ENCODE data around the gene CCDC91.
A peak's percentile ranks its signal among the peaks of the same experiment; 100 is the strongest.
"Not testable (repeated sequence)": the region's sequence is repeated elsewhere in the genome, so short reads cannot be mapped to it uniquely, and the experiment has no call there.

CCDC91 gene

DNA sequence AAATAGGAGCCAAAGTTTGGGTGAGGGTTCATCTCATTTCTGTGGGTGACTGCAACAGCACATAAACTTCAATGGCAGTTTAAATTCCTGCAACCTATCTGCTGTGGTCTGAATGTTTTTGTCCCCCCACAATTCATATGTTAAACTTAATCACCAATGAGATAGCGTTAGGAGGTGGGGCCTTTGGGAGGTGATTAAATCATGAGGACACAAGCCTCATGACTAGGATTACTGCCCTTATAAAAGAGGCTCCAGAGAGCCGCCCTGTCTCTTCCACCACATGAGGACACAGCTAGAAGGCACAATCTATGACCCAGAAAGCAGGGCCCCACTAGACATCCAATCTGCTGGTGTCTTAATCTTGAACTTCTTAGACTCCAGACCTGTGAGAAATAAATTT lies 3.8 kb upstream of the CCDC91 start:
- DNase-seq = no peak

DNA sequence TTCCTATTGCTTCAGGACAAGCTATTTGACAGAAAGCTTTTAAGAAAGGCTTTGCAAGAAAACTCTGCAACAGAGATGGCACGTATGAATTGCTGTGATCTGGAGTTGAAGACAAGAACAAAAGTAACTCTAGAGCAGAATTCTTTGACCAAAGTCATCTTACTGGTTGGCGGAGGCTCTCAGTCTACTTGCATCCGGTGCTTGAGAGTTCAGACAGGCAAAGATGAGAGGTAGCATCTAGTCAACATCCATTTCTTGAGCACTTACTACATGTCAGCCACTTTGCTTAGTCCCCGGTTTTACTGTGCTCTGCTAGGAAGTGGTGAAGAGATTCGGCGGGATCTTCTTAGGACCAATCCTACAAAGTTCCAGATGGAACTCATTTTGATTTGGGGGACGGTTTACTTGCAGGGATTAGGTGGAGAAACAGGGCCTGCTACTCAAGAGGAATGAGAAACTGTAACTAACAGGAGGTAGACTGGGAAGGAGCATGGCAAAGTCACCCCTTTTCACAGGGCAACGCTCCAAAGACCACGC lies 404 bp upstream of the CCDC91 start:
- peak in 1 of 2 experiments; percentile 21 for DNase-seq

DNA sequence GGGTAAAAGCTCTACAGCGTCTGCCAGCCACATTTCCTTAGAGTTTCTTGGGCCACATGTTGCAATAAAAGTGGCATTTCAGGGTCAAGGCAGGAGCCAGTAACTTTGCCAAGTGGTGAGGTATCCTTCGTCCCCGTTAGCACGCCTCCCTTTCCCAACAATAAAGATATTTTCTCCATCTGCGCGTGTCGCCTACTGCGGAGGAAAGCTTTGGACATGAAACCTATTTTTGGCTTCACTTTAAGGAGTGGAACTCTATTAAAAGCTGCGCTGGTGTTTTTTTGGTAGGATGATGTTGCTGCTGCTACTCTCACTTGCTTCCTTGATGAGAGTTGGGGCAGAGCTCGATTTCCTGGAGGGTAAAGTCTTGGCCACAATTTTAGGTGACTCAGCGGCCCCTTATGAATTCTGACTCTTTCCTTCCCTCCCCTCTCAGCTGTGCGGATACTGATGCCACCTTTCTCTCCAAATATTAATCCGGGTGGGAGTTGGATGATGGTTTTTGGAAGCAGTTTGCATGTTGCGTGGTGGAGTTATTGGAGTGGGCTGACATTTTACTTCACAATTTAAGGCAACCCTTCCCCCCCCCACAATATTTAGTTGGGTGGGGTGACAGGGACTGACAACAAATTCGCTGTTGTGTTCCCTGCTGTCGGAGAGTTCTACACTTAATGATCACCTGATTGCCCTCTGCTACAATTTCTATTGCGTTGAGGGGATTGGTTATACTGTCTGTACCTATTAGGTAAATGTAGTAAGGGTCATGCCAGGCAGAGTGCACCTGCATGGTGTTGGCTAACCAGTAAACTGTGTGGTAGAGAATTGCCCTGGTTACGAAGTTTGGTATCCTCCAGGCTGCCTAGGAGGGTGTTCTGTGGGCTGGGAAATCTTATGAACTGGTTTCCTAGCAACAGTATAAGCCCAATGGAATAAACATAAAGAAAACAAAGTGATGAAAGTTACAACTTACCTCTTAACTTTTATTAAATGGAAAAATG lies 1.1 kb downstream of the CCDC91 start:
- DNase-seq = no peak

DNA sequence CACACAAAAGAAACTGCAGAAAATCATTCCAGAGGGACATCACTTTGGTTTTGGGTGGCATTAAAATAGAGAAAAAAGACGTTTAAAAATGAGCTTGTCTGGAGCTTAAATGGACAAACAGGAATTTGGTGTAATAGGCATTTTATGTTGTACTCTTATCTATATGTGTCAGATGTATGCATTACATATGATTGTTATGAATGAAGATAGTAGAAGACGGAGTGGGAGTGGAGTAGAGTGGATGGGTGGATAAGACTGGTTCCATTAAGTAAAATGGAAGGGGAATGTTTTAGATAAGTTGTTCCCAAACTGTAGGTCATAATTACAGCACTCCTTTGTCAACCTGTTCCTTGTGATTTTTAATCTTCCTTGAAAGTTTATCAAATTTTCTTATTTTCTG lies 1.9 kb downstream of the CCDC91 start:
- DNase-seq = no peak

DNA sequence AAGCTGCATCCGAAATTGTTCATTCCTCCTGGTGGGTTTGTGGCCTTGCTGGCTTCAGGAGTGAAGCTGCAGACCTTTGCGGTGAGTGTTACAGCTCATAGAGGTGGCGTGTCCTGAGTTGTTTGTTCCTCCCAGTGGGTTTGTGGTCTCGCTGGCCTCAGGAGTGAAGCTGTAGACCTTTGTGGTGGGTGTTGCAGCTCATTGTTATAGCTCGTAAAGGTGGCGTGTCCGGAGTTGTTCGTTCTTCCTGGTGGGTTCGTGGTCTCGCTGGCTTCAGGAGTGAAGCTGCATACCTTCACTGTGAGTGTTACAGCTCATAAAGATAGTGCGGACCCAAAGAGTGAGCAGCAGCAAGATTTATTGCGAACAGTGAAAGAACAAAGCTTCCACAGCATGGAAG lies 4.4 kb downstream of the CCDC91 start:
- not testable (repeated sequence) for DNase-seq

DNA sequence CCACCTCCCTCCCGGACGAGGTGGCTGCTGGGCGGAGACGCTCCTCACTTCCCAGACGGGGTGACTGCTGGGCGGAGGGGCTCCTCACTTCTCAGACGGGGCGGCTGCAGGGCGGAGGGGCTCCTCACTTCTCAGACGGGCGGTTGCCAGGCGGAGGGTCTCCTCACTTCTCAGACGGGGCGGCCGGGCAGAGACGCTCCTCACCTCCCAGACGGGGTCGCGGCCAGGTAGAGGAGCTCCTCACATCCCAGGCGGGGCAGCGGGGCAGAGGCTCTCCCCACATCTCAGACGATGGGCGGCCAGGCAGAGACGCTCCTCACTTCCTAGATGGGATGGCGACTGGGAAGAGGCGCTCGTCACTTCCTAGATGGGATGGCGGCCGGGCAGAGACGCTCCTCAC lies 10.9 kb downstream of the CCDC91 start:
- not testable (repeated sequence) for DNase-seq

DNA sequence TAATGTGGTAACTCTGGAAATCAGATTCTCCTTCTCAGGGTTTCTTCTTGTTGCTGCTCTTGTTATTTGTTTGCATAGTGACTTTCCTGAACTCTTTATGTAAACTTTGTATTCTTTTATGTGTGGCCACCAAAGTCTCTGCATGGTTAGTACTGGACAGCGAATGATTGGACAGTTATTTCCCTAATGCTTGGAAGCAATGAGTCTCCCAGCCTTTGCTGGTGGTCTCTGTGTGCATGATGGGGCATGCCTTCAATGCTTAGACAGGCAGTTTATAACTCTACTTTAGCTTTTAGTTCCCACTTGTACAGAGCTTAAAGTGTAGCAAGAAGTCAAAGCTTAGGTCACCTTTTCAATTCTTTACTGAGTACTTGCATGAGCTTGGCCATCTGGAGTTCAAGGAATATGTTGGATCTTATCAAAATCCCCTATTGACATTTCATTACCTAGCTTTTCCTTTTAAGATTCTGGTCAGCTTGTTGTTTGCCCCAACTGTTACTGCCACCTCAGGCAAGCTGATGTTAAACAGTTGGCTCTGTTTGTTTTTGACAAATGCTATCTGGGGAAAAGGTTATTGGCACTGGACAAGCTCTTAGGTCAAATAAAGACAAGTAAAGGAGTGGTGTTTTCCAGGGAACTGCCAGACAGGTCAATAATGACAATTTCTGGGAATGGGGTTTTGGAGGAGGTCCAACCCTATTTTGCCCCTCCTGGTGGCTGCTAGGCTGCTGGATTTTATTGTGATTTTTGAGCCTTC lies 12.3 kb downstream of the CCDC91 start:
- DNase-seq = no peak

DNA sequence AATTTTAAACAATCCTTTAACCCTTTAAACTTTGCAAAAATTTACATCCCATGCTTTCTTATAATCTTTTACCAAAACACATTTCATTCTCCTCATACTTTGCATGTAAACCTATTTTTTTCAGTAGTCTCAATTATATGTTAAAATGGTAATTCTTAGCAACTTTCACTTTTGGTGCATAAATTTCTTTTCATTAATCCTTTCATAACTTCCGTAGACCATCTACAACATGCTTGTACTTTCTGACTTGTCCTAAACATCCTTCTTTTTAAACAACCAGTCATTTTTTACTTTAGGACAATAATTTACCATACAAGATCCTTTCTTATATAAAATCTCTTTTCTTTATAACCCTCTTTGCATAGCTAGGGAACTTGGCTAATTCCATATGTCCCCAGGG lies 19.5 kb downstream of the CCDC91 start:
- DNase-seq = peak in 1 of 2 experiments; percentile 11

DNA sequence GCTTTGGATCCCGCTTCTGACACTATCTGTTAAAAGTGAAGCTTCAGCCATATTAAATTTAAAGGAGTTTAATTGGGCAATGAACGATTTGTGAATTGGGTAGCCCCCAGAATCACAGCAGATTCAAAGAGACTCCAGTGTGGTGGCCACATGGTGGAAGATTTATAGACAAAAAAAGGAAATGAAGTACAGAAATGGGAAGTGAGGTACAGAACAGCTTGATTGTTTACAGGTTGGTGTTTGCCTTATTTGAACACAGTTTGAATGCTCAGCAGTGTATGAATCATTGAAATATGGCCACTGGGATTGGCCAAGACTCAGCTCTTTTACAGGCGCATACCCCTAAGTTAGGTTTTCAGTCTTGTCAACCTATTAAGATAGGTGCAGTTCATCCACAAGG lies 21.9 kb downstream of the CCDC91 start:
- DNase-seq = no peak

DNA sequence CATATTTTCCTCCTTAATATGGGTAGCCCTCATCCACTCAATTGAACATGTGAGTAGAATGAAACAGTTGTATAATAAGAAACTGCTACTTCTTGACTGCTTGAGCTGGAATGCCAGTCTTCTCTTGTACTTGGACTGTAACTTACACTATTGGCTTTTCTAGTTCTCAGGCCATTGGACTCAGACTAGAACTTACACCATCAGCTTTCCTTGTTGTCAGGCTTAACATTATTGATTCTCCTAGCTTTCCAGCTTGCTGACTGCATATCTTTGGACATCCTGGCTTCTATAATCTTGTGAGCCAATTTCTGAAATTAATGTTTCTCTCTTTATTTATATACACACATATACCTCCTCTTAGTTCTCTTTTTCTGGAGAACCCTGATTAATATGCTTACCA lies 24.8 kb downstream of the CCDC91 start:
- DNase-seq = no peak

DNA sequence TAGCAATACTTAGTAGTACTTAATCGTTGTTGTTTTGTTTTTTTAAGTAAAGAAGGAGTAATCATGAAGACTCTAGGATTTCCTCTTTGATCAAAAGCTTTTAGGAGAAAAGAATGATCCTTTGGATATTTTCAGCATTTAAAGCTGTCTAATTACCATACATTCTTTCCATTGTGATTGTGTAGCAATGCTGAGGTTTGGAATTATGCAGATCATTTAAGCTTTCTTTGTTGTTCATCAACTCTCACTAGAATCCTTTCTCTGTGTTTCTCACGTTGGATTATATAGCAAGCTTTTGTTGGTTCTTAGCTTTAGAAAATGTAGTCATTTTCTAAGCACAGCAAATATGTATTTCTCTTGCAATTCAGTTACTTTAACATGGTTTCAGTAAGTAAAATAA lies 25.8 kb downstream of the CCDC91 start:
- no peak for DNase-seq

DNA sequence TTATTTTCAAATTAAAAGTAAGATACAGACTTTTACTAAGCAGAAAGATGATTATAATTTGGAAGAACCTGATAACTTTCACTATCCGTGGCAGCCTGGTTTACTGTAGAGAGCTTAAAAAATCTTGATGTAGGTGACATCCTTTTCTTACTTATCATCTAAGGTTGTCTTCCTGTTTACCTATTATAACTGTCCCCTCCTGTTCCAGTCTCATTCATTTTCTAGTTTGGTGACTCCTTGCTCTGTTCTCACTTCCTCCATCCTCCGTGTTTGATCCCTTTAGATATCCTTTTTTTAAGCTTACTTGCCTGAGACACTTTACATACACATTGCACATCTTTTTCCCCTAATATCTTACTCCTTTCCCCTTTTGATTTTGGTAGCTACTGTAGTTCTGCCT lies 27.5 kb downstream of the CCDC91 start:
- no peak for DNase-seq

DNA sequence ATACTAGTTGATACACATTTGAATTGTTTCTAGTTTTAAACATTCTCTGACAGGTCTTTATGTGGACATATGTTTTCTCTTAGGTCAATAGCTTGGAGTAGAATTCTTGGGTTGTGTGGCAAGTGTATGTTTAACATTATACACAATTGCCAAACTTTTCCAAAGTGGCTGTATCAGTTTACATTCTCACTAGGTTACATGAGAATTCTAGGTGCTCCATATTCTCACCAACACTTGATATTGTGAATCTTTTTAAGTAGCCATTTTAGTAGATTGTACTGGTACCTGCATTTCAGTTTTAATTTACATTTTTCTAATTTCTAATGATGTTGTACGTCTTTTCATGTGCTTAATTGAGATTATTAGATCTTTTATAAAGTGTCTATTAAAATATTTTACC lies 28.6 kb downstream of the CCDC91 start:
- DNase-seq = no peak

DNA sequence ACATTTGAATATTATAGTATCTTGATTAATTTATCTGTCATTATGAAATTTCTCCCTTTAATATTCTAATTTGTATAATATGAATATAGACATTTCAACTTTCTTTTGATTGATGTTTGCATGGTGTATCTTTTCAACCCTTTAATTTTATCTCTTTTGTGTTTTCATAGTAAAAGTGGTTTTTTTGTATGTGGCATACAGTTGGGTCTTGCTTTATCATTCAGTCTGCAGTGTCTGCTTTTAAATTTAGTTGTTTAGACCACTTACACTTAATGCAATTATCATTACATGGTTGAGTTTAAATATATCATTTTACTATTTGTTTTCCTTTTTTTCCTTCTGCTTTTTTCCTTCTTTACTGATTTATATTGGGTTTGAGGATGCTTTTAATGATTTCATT lies 29.6 kb downstream of the CCDC91 start:
- no peak for DNase-seq

DNA sequence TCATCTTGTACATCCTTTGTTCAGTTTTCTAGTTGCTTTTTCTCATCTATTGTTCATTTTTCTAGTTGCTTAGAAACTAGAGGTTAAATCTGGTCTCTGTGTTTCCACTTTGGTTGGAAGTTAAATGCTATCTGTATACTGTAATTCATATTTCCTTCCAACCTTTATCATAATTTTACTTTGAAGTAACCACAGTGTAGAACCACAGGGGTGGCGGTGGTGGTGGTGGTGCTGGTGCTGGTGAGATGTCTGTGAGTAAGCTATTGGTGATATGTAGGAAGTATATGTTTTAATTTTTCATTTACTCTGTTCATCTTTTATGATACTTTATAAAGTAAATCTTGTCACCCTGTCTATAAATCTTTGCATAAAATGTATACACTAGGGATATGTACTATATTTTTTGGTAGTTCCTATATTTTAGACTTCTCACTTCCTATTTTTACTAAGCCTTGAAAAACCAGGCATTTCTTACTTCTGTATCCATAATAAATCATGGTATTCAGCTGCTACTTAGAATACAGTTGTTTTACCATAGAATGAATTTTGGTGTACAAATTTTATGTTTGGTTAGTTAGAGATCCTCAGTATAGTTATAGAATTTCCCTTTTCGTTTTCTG lies 31.9 kb downstream of the CCDC91 start:
- no peak for DNase-seq

DNA sequence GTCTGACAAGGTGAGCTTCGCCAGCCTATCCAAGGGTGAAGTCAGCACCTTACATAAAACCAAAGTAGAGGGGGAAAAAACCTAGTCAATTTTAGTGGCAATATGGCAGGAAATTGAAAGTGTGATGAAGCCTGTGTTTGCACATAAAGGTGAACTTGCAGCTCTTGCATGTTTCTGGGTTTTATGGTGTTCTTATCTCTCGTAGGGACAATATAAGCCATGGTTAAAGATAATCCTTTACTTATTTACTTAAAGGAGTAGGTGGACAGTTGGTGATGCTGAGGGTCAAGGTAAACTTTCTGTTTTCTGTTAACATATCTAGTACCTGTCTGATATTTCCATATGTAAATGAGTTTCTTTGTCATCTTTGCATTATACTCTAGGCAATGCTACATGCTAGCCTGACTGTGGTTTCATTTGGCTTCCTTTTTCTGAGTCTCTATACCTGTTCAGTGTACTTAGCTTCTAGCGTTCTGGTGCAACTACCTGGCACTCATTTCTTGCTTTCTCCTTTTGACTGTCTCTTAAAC lies 32.8 kb downstream of the CCDC91 start:
- DNase-seq = no peak

DNA sequence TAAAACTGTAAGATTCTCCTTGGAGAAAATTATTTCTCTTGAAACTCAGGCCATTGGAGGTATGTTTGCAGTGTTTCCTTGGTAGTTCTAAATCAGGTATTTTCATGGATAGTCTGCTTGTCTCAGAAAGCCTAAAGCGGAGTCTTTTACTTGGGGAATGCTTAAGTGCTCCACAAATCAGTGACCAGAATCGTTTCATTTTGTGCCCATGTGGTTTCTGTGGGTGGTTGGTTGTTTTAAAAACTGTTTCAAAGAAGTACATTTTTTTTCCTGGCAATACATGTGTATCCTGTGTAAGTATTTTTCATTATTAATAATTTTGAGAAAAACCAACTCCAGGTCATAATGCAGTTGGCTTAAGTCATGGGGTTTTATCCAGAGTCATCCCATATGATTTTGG lies 33.6 kb downstream of the CCDC91 start:
- DNase-seq = no peak

DNA sequence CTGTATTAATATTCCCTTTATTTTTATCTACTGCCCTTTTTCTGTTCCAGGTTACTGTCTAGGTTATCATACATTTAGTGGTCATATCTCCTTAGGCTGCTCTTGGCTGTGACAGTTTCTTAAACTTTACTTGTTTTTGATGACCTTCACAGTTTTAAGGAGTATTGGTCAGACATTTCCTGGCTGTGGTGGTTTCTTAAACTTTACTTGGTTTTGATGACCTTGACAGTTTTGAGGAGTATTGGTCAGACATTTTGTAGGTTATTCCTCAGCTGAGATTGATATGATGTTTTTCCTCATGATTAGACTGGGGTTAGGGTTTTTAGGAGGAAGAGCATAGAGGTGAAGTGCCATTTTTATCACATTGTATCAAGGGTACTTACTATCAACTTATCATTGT lies 36.4 kb downstream of the CCDC91 start:
- no peak for DNase-seq

DNA sequence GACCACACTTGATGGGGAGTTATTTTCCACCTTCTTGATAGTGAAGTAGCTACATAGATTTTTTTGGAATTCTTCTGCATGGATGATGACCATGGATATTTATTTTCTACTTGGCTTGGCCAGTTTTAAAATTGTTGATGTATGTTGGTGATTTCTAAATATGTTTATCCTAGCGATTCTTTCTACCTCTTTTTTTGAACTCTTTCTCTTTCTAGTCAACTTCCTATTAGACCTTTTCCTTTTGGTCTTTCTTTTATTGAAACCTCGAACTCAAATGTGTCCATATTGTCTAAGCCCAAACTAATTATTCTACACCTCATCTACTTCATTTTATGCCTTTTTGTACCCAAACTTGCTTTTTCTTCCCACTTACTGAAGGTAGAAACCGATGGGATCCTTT lies 37.0 kb downstream of the CCDC91 start:
- DNase-seq = no peak

DNA sequence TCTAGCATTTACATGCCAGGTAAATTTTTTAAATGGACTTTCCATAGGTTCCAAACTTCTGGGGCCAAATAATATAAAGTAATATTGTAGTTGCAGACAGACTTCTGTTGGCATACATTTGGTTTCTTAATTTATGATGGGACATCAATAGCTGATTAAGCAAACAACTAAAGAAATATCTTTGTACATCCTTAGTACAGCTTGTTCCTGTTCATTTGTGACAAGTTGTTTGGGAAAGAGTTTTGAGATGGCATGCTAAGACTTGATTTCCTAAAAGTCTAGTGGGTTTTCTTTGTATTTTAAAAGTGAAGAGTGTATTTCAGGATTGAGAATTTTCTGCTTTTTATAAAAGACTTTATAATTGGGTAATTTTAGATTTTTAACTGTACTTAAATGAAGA lies 41.0 kb downstream of the CCDC91 start:
- no peak for DNase-seq

DNA sequence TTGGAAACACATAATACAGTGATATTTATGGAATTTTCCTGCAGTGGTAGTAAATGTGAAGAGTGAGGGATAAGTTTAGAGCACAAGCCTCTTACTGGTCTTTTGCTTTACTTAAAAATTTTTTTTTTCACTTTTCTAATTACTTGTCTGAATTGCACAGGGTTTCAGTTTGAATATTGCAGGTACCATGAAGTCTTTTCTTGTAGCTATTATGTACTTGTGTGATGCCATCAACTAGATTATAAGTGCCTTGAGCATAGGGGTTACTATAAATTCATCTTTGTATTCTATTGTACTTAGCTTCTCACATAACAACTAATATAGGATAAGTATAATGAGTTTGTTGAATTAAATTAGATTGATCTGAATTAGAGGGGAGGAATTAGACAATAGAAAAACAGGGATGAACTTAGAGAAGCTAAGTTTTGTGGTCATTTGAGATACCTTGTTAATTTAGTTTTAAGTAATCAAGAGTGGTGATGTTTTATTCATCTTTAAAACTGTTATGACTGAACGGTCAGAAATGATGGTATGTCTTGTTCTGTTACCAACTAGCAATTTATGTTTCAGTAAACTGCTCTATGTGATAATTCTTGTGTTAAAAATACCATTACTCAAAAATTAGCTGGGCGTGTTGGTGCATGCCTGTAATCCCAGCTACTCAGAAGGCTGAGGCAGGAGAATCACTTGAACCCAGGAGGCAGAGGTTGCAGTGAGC lies 42.1 kb downstream of the CCDC91 start:
- DNase-seq = no peak

DNA sequence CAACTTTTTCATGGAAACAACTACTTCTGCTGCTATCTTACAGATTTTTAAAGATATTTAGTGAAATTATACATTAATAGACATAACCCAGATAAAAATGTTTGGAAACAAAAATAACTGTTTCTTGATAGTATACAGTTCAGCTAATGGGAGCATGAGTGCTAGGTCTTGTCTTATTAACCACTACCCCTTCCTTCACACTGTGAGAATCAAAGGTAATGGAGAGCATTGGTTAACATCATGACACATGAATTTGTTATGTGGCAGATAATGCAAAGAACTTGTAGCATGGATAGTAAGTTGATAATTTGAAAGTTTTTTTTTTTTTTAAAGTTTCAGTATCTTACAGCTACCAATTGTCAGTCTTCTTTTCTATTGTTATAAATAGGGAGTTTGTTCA lies 44.2 kb downstream of the CCDC91 start:
- no peak for DNase-seq
